Keratinocyte (primary cell): Measurements from ENCODE around the gene KATNB1. TPM values are rescaled to one million over a fixed set of nuclear protein-coding genes. Genes with fewer than 3 reads are reported as not detected.

Source experiments
- DNase-seq: peaks from one replicate; pipeline ENCODE4 v3.0.0-alpha.2; 2011; ENCODE audit warnings: low read depth, missing footprints, low spot score
- FAIRE-seq: peaks from 2 replicates; lab custom pipeline; 2011; peaks lifted over from hg19 to GRCh38; lab: Jason Lieb, UNC
- H2AFZ ChIP-seq: 2 replicates; pipeline ENCODE4 v1.6.0; 2012; ENCODE audit warnings: low read length, control low read depth, inconsistent platforms; ENCODE audit not compliant: control insufficient read depth
- H3K27ac ChIP-seq: 2 replicates; pipeline ENCODE4 v1.5.1; 2011; ENCODE audit warnings: low read length; ENCODE audit not compliant: control insufficient read depth, insufficient read depth
- H3K27me3 ChIP-seq: 3 replicates; pipeline ENCODE4 v1.6.0; 2011; ENCODE audit warnings: low read length; ENCODE audit not compliant: control insufficient read depth, insufficient read depth; ENCODE audit errors: extremely low read depth
- H3K36me3 ChIP-seq, 2 experiments: 2 replicates in 1 of 2; 3 replicates in 1 of 2; pipeline ENCODE4 v1.5.1; 2011; ENCODE audit warnings: low read length in 2 of 2, mild to moderate bottlenecking in 1 of 2; ENCODE audit not compliant: control insufficient read depth in 2 of 2, insufficient read depth in 2 of 2; ENCODE audit errors: extremely low read depth in 1 of 2
- H3K4me1 ChIP-seq: 3 replicates; pipeline ENCODE4 v1.5.1; 2011; ENCODE audit warnings: low read length; ENCODE audit not compliant: control insufficient read depth, insufficient read depth; ENCODE audit errors: extremely low read depth
- H3K4me2 ChIP-seq: 3 replicates; pipeline ENCODE4 v1.6.0; 2011; ENCODE audit warnings: low read depth, low read length; ENCODE audit not compliant: control insufficient read depth, insufficient read depth; ENCODE audit errors: extremely low read depth
- H3K4me3 ChIP-seq, 3 experiments: fragments of 200-600 bp in 1 of 3; sonication (generic) in 1 of 3; 2 replicates in 2 of 3; 3 replicates in 1 of 3; pipeline ENCODE4 v1.5.1; 2011 to 2016; ENCODE audit warnings: low read length in 3 of 3, mild to moderate bottlenecking in 3 of 3, control low read depth in 2 of 3, inconsistent platforms in 1 of 3, low read depth in 1 of 3, mixed read lengths in 1 of 3, mixed run types in 1 of 3, moderate library complexity in 1 of 3; ENCODE audit not compliant: control insufficient read depth in 2 of 3, insufficient read depth in 2 of 3; ENCODE audit errors: extremely low read depth in 1 of 3
- H3K79me2 ChIP-seq: 2 replicates; pipeline ENCODE4 v1.6.0; 2012; ENCODE audit warnings: low read length; ENCODE audit not compliant: control insufficient read depth, insufficient read depth
- H3K9ac ChIP-seq: 3 replicates; pipeline ENCODE4 v1.6.0; 2011; ENCODE audit warnings: low read length; ENCODE audit not compliant: control insufficient read depth, insufficient read depth; ENCODE audit errors: extremely low read depth
- H3K9me1 ChIP-seq: 3 replicates; pipeline ENCODE4 v1.6.0; 2011; ENCODE audit warnings: low read length; ENCODE audit not compliant: control insufficient read depth, insufficient read depth; ENCODE audit errors: extremely low read depth
- H3K9me3 ChIP-seq: 2 replicates; pipeline ENCODE4 v1.5.1; 2012; ENCODE audit warnings: low read depth, low read length; ENCODE audit not compliant: control insufficient read depth
- H4K20me1 ChIP-seq: 3 replicates; pipeline ENCODE4 v1.6.0; 2011; ENCODE audit warnings: low read length; ENCODE audit not compliant: control insufficient read depth, insufficient read depth; ENCODE audit errors: extremely low read depth
- CTCF ChIP-seq, 3 experiments: IDR thresholded peaks in 1 of 3; conservative IDR thresholded peaks in 1 of 3; optimal IDR thresholded peaks in 1 of 3; 2 replicates in 2 of 3; 3 replicates in 1 of 3; pipeline versions ENCODE3 to v1.5.1; 2011; ENCODE audit warnings: low read length in 3 of 3, mild to moderate bottlenecking in 3 of 3, moderate library complexity in 2 of 3, control low read depth in 1 of 3, inconsistent platforms in 1 of 3; ENCODE audit not compliant: insufficient read depth in 2 of 3; ENCODE audit errors: extremely low read depth in 1 of 3
- EZH2 ChIP-seq: IDR thresholded peaks from one replicate; pipeline ENCODE4 v1.6.1; 2012; ENCODE audit warnings: inconsistent platforms, mild to moderate bottlenecking, low read length, moderate library complexity
- dilution Hi-C: fragments of 300-500 bp; cut with MboI; formaldehyde crosslinking; loops from one replicate; pipeline ENCODE4 v1.7.0; 2020; ENCODE audit warnings: low sequenced_read_pairs; ENCODE audit not compliant: extremely low pct_ligation_motif_present
- polyA plus RNA-seq, 5 experiments: library from polyadenylated mRNA; depleted of rRNA in 3 of 5; stranded (reverse) in 3 of 5; stranded (forward) in 1 of 5; unstranded in 1 of 5; fragments of >200 nt; gene quantifications; 1 replicate in 1 of 5; 2 replicates in 3 of 5; 3 replicates in 1 of 5; pipeline versions ENCODE4 v1.2.1 to v1.2.3, GENCODE V29; 2011 to 2012; ENCODE audit warnings: missing spikeins in 2 of 5, low read depth in 1 of 5, low replicate concordance in 1 of 5

Gene KATNB1
- polyA plus RNA-seq, 1 donor (not counting 4 experiments of a cell fraction or from before 2014, with no cell fraction given), result 18.9 TPM

- FAIRE-seq (no peak), DNase-seq (no peak)
- Histone ChIP-seq H3K4me2 (no peak overlapping the region), H3K27ac (no peak overlapping the region), H3K9me3 (no peaks in the 10 kb centered on the region), H3K9me1 (no peaks in the 10 kb centered on the region), H4K20me1 (no peaks in the 10 kb centered on the region), H3K36me3 (peaks cover 34 to 44% of the 10 kb centered on the region in 2 experiments), H3K9ac (no peak overlapping the region), H3K79me2 (peaks cover 8% of the 10 kb centered on the region), H3K27me3 (no peaks in the 10 kb centered on the region), H2AFZ (no peak overlapping the region), H3K4me1 (no peaks in the 10 kb centered on the region), H3K4me3 (no peak overlapping the region)
- dilution Hi-C loops, result no loop called here
- TF ChIP-seq EZH2 (no peak), CTCF (optimal IDR thresholded peaks at IDR 0.05 in 1 of 3, IDR thresholded peaks at IDR 0.05 in 1 of 3, conservative IDR thresholded peaks at IDR 0.05 in 1 of 3; ENCODE audit: extremely low read depth in 1 of 3, insufficient read depth in 2 of 3, low read length in 3 of 3) (no peak)
Measured at GRCh38 chr16:57785924-57786323, 50.4 kb downstream of the KATNB1 start.

GRCh38 chr16:57786632-57787518 lies 51.3 kb downstream of the KATNB1 start:
- Histone ChIP-seq H3K9me3 (no peaks in the 10 kb centered on the region), H3K27ac (no peak overlapping the region), H3K9me1 (no peaks in the 10 kb centered on the region), H3K4me1 (no peaks in the 10 kb centered on the region), H3K9ac (no peak overlapping the region), H3K4me3 (no peak overlapping the region), H3K36me3 (peaks cover 30 to 41% of the 10 kb centered on the region in 2 experiments), H2AFZ (no peak overlapping the region), H3K79me2 (peaks cover 3% of the 10 kb centered on the region), H3K27me3 (no peaks in the 10 kb centered on the region), H4K20me1 (no peaks in the 10 kb centered on the region), H3K4me2 (no peak overlapping the region)
- dilution Hi-C loops, result no loop called here
- TF ChIP-seq EZH2 (no peak), CTCF (optimal IDR thresholded peaks at IDR 0.05 in 1 of 3, IDR thresholded peaks at IDR 0.05 in 1 of 3, conservative IDR thresholded peaks at IDR 0.05 in 1 of 3; ENCODE audit: extremely low read depth in 1 of 3, insufficient read depth in 2 of 3, low read length in 3 of 3) (no peak)
- DNase-seq, result no peak
- no peak for FAIRE-seq
